ENCODE data around the gene NOP16.

DNA sequence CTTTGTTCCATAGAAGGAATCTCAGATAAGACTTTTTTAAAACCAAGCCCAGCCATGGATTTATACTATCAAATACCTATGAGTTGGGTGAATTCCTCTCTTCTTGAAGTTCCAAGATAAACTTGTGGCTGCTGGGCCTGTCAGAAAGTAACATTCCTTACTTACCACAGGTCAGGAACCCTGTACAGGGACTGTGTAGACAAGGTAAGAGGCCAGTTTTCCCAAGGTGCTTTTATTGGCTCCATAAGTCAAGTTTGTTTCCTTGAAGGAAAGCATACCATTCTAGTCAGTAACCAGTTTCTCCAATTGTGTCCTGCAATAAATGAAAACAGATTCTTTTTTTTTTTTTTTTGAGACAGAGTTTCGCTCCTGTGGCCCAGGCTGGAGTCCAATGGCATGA, 36.7 kb upstream of the NOP16 start:
- TF ChIP-seq EZH2 (IDR thresholded peaks at IDR 0.05; ENCODE audit: insufficient read depth, poor library complexity, severe bottlenecking) (no peak), EZH2phosphoT487 (IDR thresholded peaks at IDR 0.05; ENCODE audit: insufficient read depth, low read depth) (no peak)

Measured in GM23248 (cell line).